Tibial artery (tissue), 4 donors: ENCODE data around the gene ALPK3.
A peak's percentile ranks its signal among the peaks of the same experiment; 100 is the strongest.

ENCODE experiments used
- DNase-seq, 2 donors: peaks; one replicate each; pipeline ENCODE4 v3.0.0-alpha.2; 2019
- H3K27ac ChIP-seq, 2 donors: fragments of 200-600 bp; sonication (generic) in 1 of 2; 1 replicate in 1 of 2; 2 replicates in 1 of 2; pipeline ENCODE4 v1.5.1; 2018 to 2019; ENCODE audit warnings: mild to moderate bottlenecking in 1 of 2
- H3K27me3 ChIP-seq, 2 donors: fragments of 200-600 bp; sonication (generic) in 1 of 2; one replicate each; pipeline versions ENCODE4 v1.5.1 to v1.6.0; 2016 to 2019
- H3K36me3 ChIP-seq, 3 donors: fragments of 200-600 bp; sonication (generic) in 2 of 3; one replicate each; pipeline ENCODE4 v1.5.1; 2016 to 2019; ENCODE audit warnings: mild to moderate bottlenecking in 2 of 3
- H3K4me1 ChIP-seq, 4 donors: fragments of 200-600 bp; sonication (generic) in 2 of 4; 1 replicate in 3 of 4; 2 replicates in 1 of 4; pipeline ENCODE4 v1.5.1; 2016 to 2019
- H3K4me3 ChIP-seq, 2 donors: fragments of 200-600 bp; sonication (generic) in 1 of 2; 1 replicate in 1 of 2; 2 replicates in 1 of 2; pipeline ENCODE4 v1.5.1; 2018 to 2019; ENCODE audit warnings: mild to moderate bottlenecking in 2 of 2
- H3K9me3 ChIP-seq, 3 donors: fragments of 200-600 bp; sonication (generic) in 1 of 3; one replicate each; pipeline ENCODE4 v1.5.1; 2016 to 2019
- CTCF ChIP-seq, 2 experiments: fragments of 200-600 bp in 1 of 2; fragments of 450-650 bp in 1 of 2; IDR thresholded peaks; one replicate each; pipeline ENCODE4 v1.5.1; 2017 to 2019; ENCODE audit warnings: antibody characterized with exemption in 2 of 2, mild to moderate bottlenecking in 1 of 2, moderate library complexity in 1 of 2
- intact Hi-C: fragments of 100-400 bp; cut with DNase I; formaldehyde crosslinking; loops from one replicate; pipeline ENCODE4 v1.15.0; 2023; ENCODE audit warnings: low total_unique reads

The ALPK3 gene

GRCh38 chr15:84861781-84862180, 44.6 kb downstream of the ALPK3 start:
- no peaks in the 10 kb centered on the region for H3K27me3 ChIP-seq
- intact Hi-C loops, result no loop called here
- H3K36me3 ChIP-seq, result peaks cover 28 to 48% (median 38%) of the 10 kb centered on the region in 3 donors
- no peaks in the 10 kb centered on the region for H3K9me3 ChIP-seq
- peak overlapping the region in 1 of 2 donors; percentile 66 for H3K27ac ChIP-seq
- H3K4me3 ChIP-seq, result no peak overlapping the region
- H3K4me1 ChIP-seq, result peaks cover 0 to 28% (median 24%) of the 10 kb centered on the region in 4 donors
- no peak for DNase-seq
- TF ChIP-seq CTCF (IDR thresholded peaks at IDR 0.05), result no peak

GRCh38 chr15:84862214-84862975, 45.2 kb downstream of the ALPK3 start:
- TF ChIP-seq CTCF (IDR thresholded peaks at IDR 0.05), result no peak
- Histone ChIP-seq H3K36me3 (peaks cover 22 to 43% (median 36%) of the 10 kb centered on the region in 3 donors), H3K4me3 (no peak overlapping the region), H3K4me1 (peaks cover 0 to 28% (median 24%) of the 10 kb centered on the region in 4 donors), H3K27me3 (no peaks in the 10 kb centered on the region), H3K27ac (peak overlapping the region in 1 of 2 donors; percentile 66), H3K9me3 (no peaks in the 10 kb centered on the region)
- intact Hi-C loops, result no loop called here
- no peak for DNase-seq

- Histone ChIP-seq H3K27me3 (no peaks in the 10 kb centered on the region), H3K4me3 (no peak overlapping the region), H3K36me3 (peaks cover 18 to 42% (median 36%) of the 10 kb centered on the region in 3 donors), H3K9me3 (no peaks in the 10 kb centered on the region), H3K4me1 (peaks cover 0 to 28% (median 24%) of the 10 kb centered on the region in 4 donors), H3K27ac (peak overlapping the region; percentile 51 to 66)
- intact Hi-C loops, result loop anchor here (2.0 kb wide), 1 partner anchor 61 kb away; no protein-coding TSS in a partner anchor
- DNase-seq, result no peak
- TF ChIP-seq CTCF (IDR thresholded peaks at IDR 0.05), result peak; percentile 48 to 51
Measured at GRCh38 chr15:84863565-84864443, 46.6 kb downstream of the ALPK3 start.

- intact Hi-C loops, result loop anchor here (2.0 kb wide), 1 partner anchor 60 kb away; no protein-coding TSS in a partner anchor
- peaks cover 0 to 28% (median 23%) of the 10 kb centered on the region in 4 donors for H3K4me1 ChIP-seq
- no peak for TF ChIP-seq CTCF (IDR thresholded peaks at IDR 0.05)
- DNase-seq, result no peak
- no peaks in the 10 kb centered on the region for H3K27me3 ChIP-seq
- H3K27ac ChIP-seq, result peak overlapping the region; percentile 51 to 66
- H3K9me3 ChIP-seq, result no peaks in the 10 kb centered on the region
- H3K36me3 ChIP-seq, result peaks cover 12 to 44% (median 39%) of the 10 kb centered on the region in 3 donors
- no peak overlapping the region for H3K4me3 ChIP-seq
Measured at GRCh38 chr15:84864444-84864795, 47.3 kb downstream of the ALPK3 start.

- Histone ChIP-seq H3K27ac (peak overlapping the region; percentile 51 to 66), H3K27me3 (no peaks in the 10 kb centered on the region), H3K4me3 (no peak overlapping the region), H3K9me3 (no peaks in the 10 kb centered on the region), H3K36me3 (peaks cover 8 to 43% (median 38%) of the 10 kb centered on the region in 3 donors), H3K4me1 (peaks cover 0 to 28% (median 21%) of the 10 kb centered on the region in 4 donors)
- DNase-seq, result no peak
- intact Hi-C loops, result loop anchor here (2.0 kb wide), 1 partner anchor 60 kb away; no protein-coding TSS in a partner anchor
- TF ChIP-seq CTCF (IDR thresholded peaks at IDR 0.05), result no peak
Measured at GRCh38 chr15:84865074-84865569, 48.0 kb downstream of the ALPK3 start.
